Endometrium (tissue), 2 donors: ENCODE results near the gene TTC21B.
"Not testable (repeated sequence)": the region's sequence is repeated elsewhere in the genome, so short reads cannot be mapped to it uniquely, and the experiment has no call there.

Experiments used
- FAIRE-seq: peaks from 2 replicates; lab custom pipeline; 2012; peaks lifted over from hg19 to GRCh38; lab: Jason Lieb, UNC
- donor health status: control.
- donor health status: control.

TTC21B gene

GRCh38 chr2:165886487-165887146 lies 67.0 kb downstream of the TTC21B start:
- no peak for FAIRE-seq

GRCh38 chr2:165877565-165878550 lies 75.7 kb downstream of the TTC21B start:
- FAIRE-seq, result no peak

GRCh38 chr2:165876712-165877111 lies 76.9 kb downstream of the TTC21B start:
- no peak for FAIRE-seq

- FAIRE-seq, result no peak
Measured at GRCh38 chr2:165876269-165876668, 77.3 kb downstream of the TTC21B start.

GRCh38 chr2:165874445-165875039 lies 79.0 kb downstream of the TTC21B start:
- peak; percentile 98 for FAIRE-seq

- no peak for FAIRE-seq
Measured at GRCh38 chr2:165872101-165872791, 81.3 kb downstream of the TTC21B start.

- no peak for FAIRE-seq
Measured at GRCh38 chr2:165871025-165871424, 82.6 kb downstream of the TTC21B start.

- no peak for FAIRE-seq
Measured at GRCh38 chr2:165870346-165870745, 83.2 kb downstream of the TTC21B start.

- FAIRE-seq, result peak; percentile 96
Measured at GRCh38 chr2:165868211-165868610, 85.4 kb downstream of the TTC21B start.

GRCh38 chr2:165864296-165864695 lies 89.3 kb downstream of the TTC21B start:
- FAIRE-seq, result no peak

- no peak for FAIRE-seq
Measured at GRCh38 chr2:165863810-165864261, 89.7 kb downstream of the TTC21B start.

- not testable (repeated sequence) for FAIRE-seq
Measured at GRCh38 chr2:165861083-165861482, 92.5 kb downstream of the TTC21B start.

GRCh38 chr2:165859723-165860122 lies 93.9 kb downstream of the TTC21B start:
- not testable (repeated sequence) for FAIRE-seq

- peak; percentile 93 for FAIRE-seq
Measured at GRCh38 chr2:165857876-165858275, 95.7 kb downstream of the TTC21B start.

GRCh38 chr2:165852394-165852793 lies 101.2 kb downstream of the TTC21B start:
- FAIRE-seq, result no peak

- no peak for FAIRE-seq
Measured at GRCh38 chr2:165847001-165847400, 106.6 kb downstream of the TTC21B start.

GRCh38 chr2:165846056-165846455 lies 107.5 kb downstream of the TTC21B start:
- no peak for FAIRE-seq

- FAIRE-seq, result no peak
Measured at GRCh38 chr2:165844216-165844615, 109.4 kb downstream of the TTC21B start.

GRCh38 chr2:165843351-165843750 lies 110.2 kb downstream of the TTC21B start:
- no peak for FAIRE-seq

- no peak for FAIRE-seq
Measured at GRCh38 chr2:165840333-165840958, 113.1 kb downstream of the TTC21B start.

- no peak for FAIRE-seq
Measured at GRCh38 chr2:165839610-165840009, 114.0 kb downstream of the TTC21B start.

- FAIRE-seq, result no peak
Measured at GRCh38 chr2:165837122-165837521, 116.5 kb downstream of the TTC21B start.
